Osteocyte (in vitro differentiated cells): ENCODE data around the gene PDE6B. TPM values are rescaled to one million over a fixed set of nuclear protein-coding genes. Genes with fewer than 3 reads are reported as not detected.

Experiments
- DNase-seq: peaks from one replicate; pipeline ENCODE4 v3.0.0; 2021; ENCODE audit warnings: mixed read lengths; ENCODE audit not compliant: unreplicated experiment; ENCODE audit errors: extremely low spot score
- H3K27ac Mint-ChIP-seq: one replicate; pipeline ENCODE4 v1.8.0; 2021; ENCODE audit warnings: mild to moderate bottlenecking, mixed read lengths; ENCODE audit not compliant: unreplicated experiment
- H3K27me3 Mint-ChIP-seq: one replicate; pipeline ENCODE4 v1.8.0; 2021; ENCODE audit warnings: mixed read lengths; ENCODE audit not compliant: unreplicated experiment
- H3K36me3 Mint-ChIP-seq: one replicate; pipeline ENCODE4 v1.8.0; 2021; ENCODE audit warnings: mixed read lengths; ENCODE audit not compliant: unreplicated experiment
- H3K4me1 Mint-ChIP-seq: one replicate; pipeline ENCODE4 v1.8.0; 2021; ENCODE audit warnings: mixed read lengths; ENCODE audit not compliant: unreplicated experiment
- H3K4me3 Mint-ChIP-seq: one replicate; pipeline ENCODE4 v1.8.0; 2021; ENCODE audit warnings: mild to moderate bottlenecking, moderate library complexity, mixed read lengths; ENCODE audit not compliant: unreplicated experiment
- H3K9me3 Mint-ChIP-seq: one replicate; pipeline ENCODE4 v1.8.0; 2021; ENCODE audit warnings: mixed read lengths; ENCODE audit not compliant: unreplicated experiment
- total RNA-seq: library from RNA; stranded (reverse); gene quantifications from 2 replicates; pipeline ENCODE4 v1.2.1, GENCODE V29; 2021
- TF ChIP-seq, protein P1 (sequence below): fragments of 200-600 bp; sonication (generic); IDR thresholded peaks from 2 replicates; pipeline ENCODE4 v1.5.0; 2021; ENCODE audit warnings: antibody characterized with exemption, mild to moderate bottlenecking, moderate library complexity

Gene PDE6B
- total RNA-seq, 1 donor from 2014 or later = 1.6 TPM

DNA sequence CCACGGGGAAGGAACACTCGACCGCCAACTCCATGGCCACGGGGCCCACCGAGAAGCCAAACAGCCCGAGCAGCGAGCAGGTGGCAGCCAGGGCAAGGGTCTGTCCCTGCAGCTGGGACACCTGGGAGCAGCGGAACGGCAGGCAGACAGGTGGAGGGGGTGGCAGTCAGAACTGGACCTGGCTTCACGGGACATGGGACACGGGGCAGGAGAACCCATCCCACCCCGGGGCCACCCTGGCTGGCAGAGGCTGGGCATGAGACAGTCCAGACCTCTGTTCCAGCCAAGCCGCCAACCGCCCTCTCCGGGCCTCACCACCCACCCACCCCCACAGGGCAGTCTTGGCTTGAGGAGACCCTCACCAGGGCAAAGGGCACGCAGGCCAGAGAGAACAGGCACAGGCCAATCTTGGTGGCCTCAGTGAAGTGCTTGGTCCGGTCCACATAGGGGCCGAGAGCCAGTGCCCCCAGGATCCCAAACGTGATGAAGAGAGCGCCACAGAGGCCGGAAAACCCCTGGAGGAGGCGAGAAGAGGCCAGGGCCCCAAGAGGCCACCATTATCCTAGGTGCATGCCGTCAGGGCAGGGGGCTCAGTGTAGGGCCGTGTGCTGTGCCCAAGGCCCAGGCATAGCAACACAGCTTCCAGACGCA is 58.0 kb downstream of the PDE6B start:
- Mint-ChIP-seq H3K4me3 (no peak overlapping the region), H3K9me3 (no peaks in the 10 kb centered on the region), H3K27ac (no peak overlapping the region), H3K36me3 (no peaks in the 10 kb centered on the region), H3K4me1 (peaks cover 18% of the 10 kb centered on the region), H3K27me3 (no peaks in the 10 kb centered on the region)
- no peak for DNase-seq
- TF ChIP-seq, protein P1, sequence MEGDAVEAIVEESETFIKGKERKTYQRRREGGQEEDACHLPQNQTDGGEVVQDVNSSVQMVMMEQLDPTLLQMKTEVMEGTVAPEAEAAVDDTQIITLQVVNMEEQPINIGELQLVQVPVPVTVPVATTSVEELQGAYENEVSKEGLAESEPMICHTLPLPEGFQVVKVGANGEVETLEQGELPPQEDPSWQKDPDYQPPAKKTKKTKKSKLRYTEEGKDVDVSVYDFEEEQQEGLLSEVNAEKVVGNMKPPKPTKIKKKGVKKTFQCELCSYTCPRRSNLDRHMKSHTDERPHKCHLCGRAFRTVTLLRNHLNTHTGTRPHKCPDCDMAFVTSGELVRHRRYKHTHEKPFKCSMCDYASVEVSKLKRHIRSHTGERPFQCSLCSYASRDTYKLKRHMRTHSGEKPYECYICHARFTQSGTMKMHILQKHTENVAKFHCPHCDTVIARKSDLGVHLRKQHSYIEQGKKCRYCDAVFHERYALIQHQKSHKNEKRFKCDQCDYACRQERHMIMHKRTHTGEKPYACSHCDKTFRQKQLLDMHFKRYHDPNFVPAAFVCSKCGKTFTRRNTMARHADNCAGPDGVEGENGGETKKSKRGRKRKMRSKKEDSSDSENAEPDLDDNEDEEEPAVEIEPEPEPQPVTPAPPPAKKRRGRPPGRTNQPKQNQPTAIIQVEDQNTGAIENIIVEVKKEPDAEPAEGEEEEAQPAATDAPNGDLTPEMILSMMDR = no peak

DNA sequence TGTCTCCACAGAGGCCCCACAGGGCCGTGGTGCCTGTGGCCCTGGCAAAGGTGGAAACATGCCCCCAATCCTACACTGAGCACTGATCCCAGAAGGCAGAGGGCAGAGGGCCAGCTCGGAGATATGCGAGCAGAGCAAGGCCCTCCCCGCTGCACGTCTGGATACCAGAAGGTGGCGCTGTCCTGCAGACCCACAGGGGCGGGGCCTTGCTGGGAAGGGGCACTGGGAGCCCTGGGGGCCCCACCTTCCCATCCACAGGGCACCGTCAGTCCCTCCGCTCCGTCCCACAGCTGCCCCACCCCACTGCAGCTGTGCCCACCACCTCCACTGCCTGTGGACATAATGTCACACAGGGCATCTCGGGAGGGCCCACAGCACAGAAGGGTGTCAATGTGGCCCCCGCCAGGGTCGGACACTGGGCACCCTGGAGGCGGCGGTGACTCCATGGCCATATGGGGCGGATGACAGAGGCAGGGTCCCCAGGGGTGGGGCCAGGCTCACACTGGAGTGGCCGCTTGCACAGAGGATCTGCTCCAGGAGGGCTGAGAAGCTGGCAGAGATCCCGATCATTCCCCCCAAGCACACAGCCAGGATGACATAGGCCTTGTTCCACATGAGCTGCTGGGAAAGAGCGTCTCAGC is 58.7 kb downstream of the PDE6B start:
- Mint-ChIP-seq H3K27me3 (no peaks in the 10 kb centered on the region), H3K4me1 (peaks cover 18% of the 10 kb centered on the region), H3K27ac (no peak overlapping the region), H3K9me3 (no peaks in the 10 kb centered on the region), H3K36me3 (no peaks in the 10 kb centered on the region), H3K4me3 (no peak overlapping the region)
- DNase-seq = no peak
- TF ChIP-seq, protein P1 = peak; percentile 69

DNA sequence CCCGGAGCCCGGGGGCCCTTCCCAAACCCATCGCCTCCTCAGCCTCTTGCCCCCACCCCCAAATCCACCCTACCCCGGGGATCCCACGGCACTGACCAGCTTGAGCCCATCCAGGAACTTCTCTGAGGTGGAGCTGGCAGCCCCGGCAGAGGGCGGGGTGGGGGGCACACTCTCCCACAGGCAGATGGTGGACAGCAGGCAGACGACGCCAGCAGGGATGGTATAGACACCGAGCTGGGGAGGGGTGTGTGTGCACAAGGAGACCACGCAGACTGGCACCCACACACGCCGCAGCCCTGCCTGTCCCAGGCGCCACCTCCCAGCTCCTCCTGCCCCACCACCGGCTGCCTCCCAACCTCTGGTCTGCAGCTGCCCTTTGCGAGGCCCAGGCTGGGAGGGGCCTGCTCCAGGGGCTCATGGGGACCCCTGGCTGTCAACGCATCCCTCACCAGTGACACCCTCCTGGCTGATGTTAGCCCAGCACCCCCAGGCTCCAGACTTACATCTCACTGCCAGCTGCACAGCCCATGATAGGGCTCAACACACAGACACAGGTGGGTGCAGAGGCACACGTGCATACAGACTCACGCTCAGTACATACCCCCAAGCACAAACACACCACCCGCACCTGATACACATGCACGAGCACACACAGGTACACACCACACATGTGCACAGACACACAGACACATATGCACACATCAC is 59.4 kb downstream of the PDE6B start:
- no peaks in the 10 kb centered on the region for H3K36me3 Mint-ChIP-seq
- H3K27me3 Mint-ChIP-seq = no peaks in the 10 kb centered on the region
- DNase-seq = no peak
- H3K4me3 Mint-ChIP-seq = no peak overlapping the region
- H3K27ac Mint-ChIP-seq = no peak overlapping the region
- TF ChIP-seq, protein P1 = no peak
- H3K4me1 Mint-ChIP-seq = peaks cover 18% of the 10 kb centered on the region
- no peaks in the 10 kb centered on the region for H3K9me3 Mint-ChIP-seq

DNA sequence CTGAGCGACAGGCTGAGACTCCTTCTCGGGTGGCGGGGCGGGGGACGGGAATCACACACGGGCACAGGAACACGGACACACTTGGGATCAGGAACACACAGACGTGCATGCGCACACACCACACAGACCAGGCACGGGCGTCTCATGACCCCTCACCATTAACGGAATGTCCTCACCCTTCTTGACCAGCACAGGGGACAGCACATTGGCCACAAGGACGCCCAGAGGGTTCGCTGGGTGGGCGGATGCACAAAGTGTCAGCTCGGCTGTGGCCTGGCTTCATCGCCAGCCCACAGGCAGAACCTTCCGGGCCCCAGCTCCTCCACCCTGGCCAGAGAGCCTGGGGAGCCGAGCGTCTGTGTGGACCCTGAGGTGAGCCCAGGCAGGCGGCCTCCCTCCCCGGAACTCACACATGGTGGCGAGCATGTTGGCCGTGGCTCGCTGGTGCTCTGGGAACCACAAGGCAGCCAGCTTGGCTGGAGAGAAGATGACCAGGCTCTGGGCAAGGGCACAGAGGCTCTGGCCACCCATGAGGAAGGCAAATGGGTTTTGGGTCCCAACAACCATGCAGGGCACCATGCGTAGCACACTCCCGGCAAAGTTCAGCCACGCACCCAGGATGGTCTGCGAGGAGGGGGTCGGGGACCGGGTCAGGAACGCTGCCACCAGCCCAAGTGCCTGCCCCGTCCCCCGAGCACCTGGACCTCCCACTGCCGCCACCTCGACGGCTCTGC is 60.5 kb downstream of the PDE6B start:
- H3K4me3 Mint-ChIP-seq = no peak overlapping the region
- no peak overlapping the region for H3K27ac Mint-ChIP-seq
- no peaks in the 10 kb centered on the region for H3K27me3 Mint-ChIP-seq
- TF ChIP-seq, protein P1 = no peak
- peaks cover 16% of the 10 kb centered on the region for H3K4me1 Mint-ChIP-seq
- no peaks in the 10 kb centered on the region for H3K36me3 Mint-ChIP-seq
- H3K9me3 Mint-ChIP-seq = no peaks in the 10 kb centered on the region
- no peak for DNase-seq
